HK-2 (cell line): ENCODE measurements around the gene CRABP2.

Source experiments
- DNase-seq: peaks from one replicate; pipeline ENCODE4 v3.0.0-alpha.2; 2018; ENCODE audit not compliant: unreplicated experiment

The CRABP2 gene

GRCh38 chr1:156709031-156709430, 3.6 kb upstream of the CRABP2 start:
- DNase-seq: no peak

- DNase-seq: no peak
Observed at GRCh38 chr1:156708218-156708661, 2.9 kb upstream of the CRABP2 start.

- no peak for DNase-seq
Observed at GRCh38 chr1:156707417-156708217, 2.2 kb upstream of the CRABP2 start.

- no peak for DNase-seq
Observed at GRCh38 chr1:156706657-156707416, 1.5 kb upstream of the CRABP2 start.

GRCh38 chr1:156705918-156706656, 704 bp upstream of the CRABP2 start:
- peak; percentile 64 for DNase-seq

- peak; percentile 81 for DNase-seq
Observed at GRCh38 chr1:156704930-156705320, 458 bp downstream of the CRABP2 start.

GRCh38 chr1:156704166-156704711, 1.1 kb downstream of the CRABP2 start:
- DNase-seq: no peak

- no peak for DNase-seq
Observed at GRCh38 chr1:156703741-156704140, 1.6 kb downstream of the CRABP2 start.

GRCh38 chr1:156703336-156703735, 2.0 kb downstream of the CRABP2 start:
- no peak for DNase-seq

GRCh38 chr1:156700736-156701531, 4.4 kb downstream of the CRABP2 start:
- no peak for DNase-seq

GRCh38 chr1:156698995-156699394, 6.4 kb downstream of the CRABP2 start:
- DNase-seq: no peak

- DNase-seq: peak; percentile 60
Observed at GRCh38 chr1:156697481-156697880, 7.9 kb downstream of the CRABP2 start.

- no peak for DNase-seq
Observed at GRCh38 chr1:156696755-156697154, 8.6 kb downstream of the CRABP2 start.

- DNase-seq: no peak
Observed at GRCh38 chr1:156694690-156694962, 10.8 kb downstream of the CRABP2 start.

GRCh38 chr1:156693848-156694689, 11.3 kb downstream of the CRABP2 start:
- peak; percentile 48 for DNase-seq

GRCh38 chr1:156692925-156693847, 12.2 kb downstream of the CRABP2 start:
- peak; percentile 54 for DNase-seq

- DNase-seq: no peak
Observed at GRCh38 chr1:156692441-156692924, 12.9 kb downstream of the CRABP2 start.

- peak; percentile 63 for DNase-seq
Observed at GRCh38 chr1:156691665-156692440, 13.5 kb downstream of the CRABP2 start.
